ENCODE measurements around the gene PNN. TPM values are rescaled to one million over a fixed set of nuclear protein-coding genes. Genes with fewer than 3 reads are reported as not detected.
A peak's percentile ranks its signal among the peaks of the same experiment; 100 is the strongest.
"Not testable (repeated sequence)": the region's sequence is repeated elsewhere in the genome, so short reads cannot be mapped to it uniquely, and the experiment has no call there.

PNN gene
- total RNA-seq (79.4 and 83.5 TPM in 2 replicates), polyA plus RNA-seq (9.9 and 27.3 TPM in 2 replicates), polyA minus RNA-seq (28.5 and 35.5 TPM in 2 replicates), Bru-seq, nascent RNA (percentile 99 among the genes with signal in this experiment), BruChase-seq, experiment 1, labeled RNA remaining after a 6-hour chase (percentile 99 among the genes with signal in this experiment), BruChase-seq, experiment 2, labeled RNA remaining after a 2-hour chase (percentile 99 among the genes with signal in this experiment)
- 10.9 and 11.7 TPM in 2 replicates for polyA plus RNA-seq (2011; cell fraction: cytosol; rRNA removed)
- polyA plus RNA-seq (2011; cell fraction: nucleus; rRNA removed): 103 and 185 TPM in 2 replicates
- 52.3 and 66.6 TPM in 2 replicates for polyA plus RNA-seq (2012)
- polyA minus RNA-seq (2011; cell fraction: cytosol; rRNA and poly(A)+ RNA removed): 10.9 TPM
- polyA minus RNA-seq (2011; cell fraction: nucleus; rRNA and poly(A)+ RNA removed): 33.8 and 38.8 TPM in 2 replicates
- long read RNA-seq, transcript PNN-201 (9 exons, 3,576 nt): major isoform, 93 of 123 reads
- long read RNA-seq, partial matches to known transcripts: 7 of 123 reads
- long read RNA-seq, other reads (novel, unspliced or antisense): 21 of 123 reads

DNA sequence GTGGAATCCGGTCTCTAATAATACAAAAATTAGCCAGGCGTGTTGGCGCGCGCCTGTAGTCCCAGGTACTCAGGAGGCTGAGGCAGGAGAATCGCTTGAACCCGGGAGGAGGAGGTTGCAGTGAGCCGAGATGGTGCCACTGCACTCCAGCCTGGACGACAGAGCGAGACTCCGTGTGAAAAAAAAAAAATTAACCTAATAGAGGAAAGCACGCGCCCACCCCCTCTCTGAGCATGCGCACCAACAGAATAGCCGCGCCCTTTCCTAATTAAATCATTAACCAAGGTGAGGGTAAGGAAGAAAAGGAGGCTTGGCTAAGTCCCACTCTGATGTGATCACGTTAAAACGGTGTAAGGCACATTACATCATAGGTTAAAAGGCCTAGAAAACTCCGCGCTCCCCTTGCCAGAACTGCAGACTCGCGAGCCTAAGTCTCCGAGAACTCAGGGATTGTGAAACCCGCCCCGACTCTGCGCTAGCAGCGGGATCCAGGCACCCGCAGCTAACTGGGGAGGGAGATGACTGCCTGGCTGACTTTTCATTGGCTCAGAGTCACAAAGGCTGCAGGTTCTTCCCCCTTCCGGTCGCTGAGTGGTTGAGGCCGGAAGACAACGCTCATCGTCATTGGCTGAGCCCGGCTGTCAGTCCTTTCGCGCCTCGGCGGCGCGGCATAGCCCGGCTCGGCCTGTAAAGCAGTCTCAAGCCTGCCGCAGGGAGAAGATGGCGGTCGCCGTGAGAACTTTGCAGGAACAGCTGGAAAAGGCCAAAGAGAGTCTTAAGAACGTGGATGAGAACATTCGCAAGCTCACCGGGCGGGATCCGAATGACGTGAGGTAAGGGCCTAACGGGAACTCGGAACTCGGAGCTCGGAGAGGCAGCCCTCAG is at the start of gene PNN:
PNN (plus strand) TSS at position 695 of the 885 bp plus-strand sequence; CDS start at position 721, 26 bp downstream.
- Histone ChIP-seq H3K4me2 (ENCODE audit: insufficient read depth, low read length) (peak within 1 kb of the TSS; percentile 98), H3K27me3 (ENCODE audit: control insufficient read depth in 2 of 2, insufficient read depth in 2 of 2, low read length in 2 of 2) (no peaks in the 10 kb centered on the region), H3K9me3 (replicated peaks; ENCODE audit: control insufficient read depth, insufficient read depth, low read length) (no peaks in the 10 kb centered on the region), H3K27ac (ENCODE audit: insufficient read depth, low read depth, low read length) (peak within 1 kb of the TSS; percentile 87), H3K79me2 (ENCODE audit: control insufficient read depth, insufficient read depth, low read length) (peaks cover 40% of the 10 kb centered on the region), H3K4me3 (replicated peaks in 1 of 3; ENCODE audit: insufficient read depth in 1 of 3, low read depth in 1 of 3, low read length in 3 of 3) (peak within 1 kb of the TSS; percentile 69 to 92 (median 92)), H3K9ac (replicated peaks; ENCODE audit: extremely low read depth, insufficient read depth, low read length) (peak within 1 kb of the TSS; percentile 98), H3K4me1 (ENCODE audit: control insufficient read depth, extremely low read depth, insufficient read depth, low read length) (peaks cover 43% of the 10 kb centered on the region), H2AFZ (ENCODE audit: low read depth, low read length) (peak within 1 kb of the TSS; percentile 29), H3K36me3 (ENCODE audit: control insufficient read depth in 2 of 2, extremely low read depth in 1 of 2, insufficient read depth in 2 of 2, low read length in 2 of 2) (peaks cover 17 to 26% of the 10 kb centered on the region in 2 experiments), H3K9me1 (replicated peaks; ENCODE audit: control insufficient read depth, extremely low read depth, insufficient read depth, low read length) (no peaks in the 10 kb centered on the region), H4K20me1 (replicated peaks; ENCODE audit: control insufficient read depth, extremely low read depth, insufficient read depth, low read length) (no peaks in the 10 kb centered on the region)
- ChIA-PET POLR2A (interaction anchor here (0.8 to 1.5 kb wide), 2 partner anchors 10 to 72 kb away, joined by 3 to 4 read pairs; partner anchors contain the start of gene SEC23A), CTCF (interaction anchor here (0.5 to 0.7 kb wide), 2 partner anchors 84 to 251 kb away, joined by 3 to 4 read pairs; no protein-coding TSS in a partner anchor)
- DNase-seq (ENCODE audit: low read depth, low spot score): peak; percentile 100
- intact Hi-C loops (cut with micrococcal nuclease) (loop anchor here (1.0 to 5.0 kb wide), 3 partner anchors 44 to 192 kb away; no protein-coding TSS in a partner anchor), dilution Hi-C loops (cut with MboI; ENCODE audit: extremely low pct_ligation_motif_present, low sequenced_read_pairs) (no loop called here)
- no TSS peak for BruUV-seq (replicated peaks)
- TF ChIP-seq POLR2AphosphoS5 (IDR thresholded peaks at IDR 0.05; ENCODE audit: insufficient read depth, low read depth, low read length) (peak; percentile 96), JUN (IDR thresholded peaks at IDR 0.05; ENCODE audit: borderline replicate concordance, insufficient read depth, insufficient read length, low read depth) (peak; percentile 58), GATA2 (IDR thresholded peaks at IDR 0.05; ENCODE audit: insufficient read depth, insufficient read length, low read depth, low read length) (no peak), MYC (IDR thresholded peaks at IDR 0.05; ENCODE audit: low read depth, low read length) (no peak), POLR2A (IDR thresholded peaks at IDR 0.05; ENCODE audit: low read depth, low read length) (peak; percentile 83)
- FAIRE-seq: peak; percentile 96

DNA sequence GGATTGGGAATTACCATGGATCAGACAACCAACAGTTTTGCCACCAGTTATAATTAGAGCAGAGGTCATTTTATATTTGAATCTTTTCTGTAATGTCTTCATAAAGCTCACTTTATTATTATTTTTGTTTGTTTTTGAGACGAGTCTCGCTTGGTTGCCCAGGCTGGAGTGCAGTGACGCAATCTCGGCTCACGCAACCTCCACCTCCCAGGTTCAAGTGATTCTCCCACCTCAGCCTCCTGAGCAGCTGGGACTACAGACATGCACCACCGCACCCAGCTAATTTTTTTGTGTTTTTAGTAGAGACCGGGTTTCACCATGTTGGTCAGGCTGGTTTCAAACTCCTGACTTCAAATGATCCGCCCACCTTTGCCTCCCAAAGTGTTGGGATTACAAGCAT is 37.2 kb upstream of the PNN start:
- H3K9me1 ChIP-seq (replicated peaks; ENCODE audit: control insufficient read depth, extremely low read depth, insufficient read depth, low read length); DNase-seq (ENCODE audit: low read depth, low spot score); H3K9me3 ChIP-seq (replicated peaks; ENCODE audit: control insufficient read depth, insufficient read depth, low read length); H3K27me3 ChIP-seq (ENCODE audit: control insufficient read depth in 2 of 2, insufficient read depth in 2 of 2, low read length in 2 of 2); H3K4me1 ChIP-seq (ENCODE audit: control insufficient read depth, extremely low read depth, insufficient read depth, low read length); H3K79me2 ChIP-seq (ENCODE audit: control insufficient read depth, insufficient read depth, low read length); H3K4me2 ChIP-seq (ENCODE audit: insufficient read depth, low read length); H3K4me3 ChIP-seq (replicated peaks in 1 of 3; ENCODE audit: insufficient read depth in 1 of 3, low read depth in 1 of 3, low read length in 3 of 3); H3K27ac ChIP-seq (ENCODE audit: insufficient read depth, low read depth, low read length); FAIRE-seq; H2AFZ ChIP-seq (ENCODE audit: low read depth, low read length); H4K20me1 ChIP-seq (replicated peaks; ENCODE audit: control insufficient read depth, extremely low read depth, insufficient read depth, low read length); BruUV-seq (replicated peaks); H3K9ac ChIP-seq (replicated peaks; ENCODE audit: extremely low read depth, insufficient read depth, low read length); dilution Hi-C loops (cut with MboI; ENCODE audit: extremely low pct_ligation_motif_present, low sequenced_read_pairs); POLR2A ChIA-PET; H3K36me3 ChIP-seq (ENCODE audit: control insufficient read depth in 2 of 2, extremely low read depth in 1 of 2, insufficient read depth in 2 of 2, low read length in 2 of 2); intact Hi-C loops (cut with micrococcal nuclease): not testable (repeated sequence)
- CTCF ChIA-PET: interaction anchor here (0.6 to 1.4 kb wide), 2 partner anchors 14 to 15 kb away, joined by 3 to 4 read pairs; no protein-coding TSS in a partner anchor
